ENCODE data around the gene RNF112.

The RNF112 gene

DNA sequence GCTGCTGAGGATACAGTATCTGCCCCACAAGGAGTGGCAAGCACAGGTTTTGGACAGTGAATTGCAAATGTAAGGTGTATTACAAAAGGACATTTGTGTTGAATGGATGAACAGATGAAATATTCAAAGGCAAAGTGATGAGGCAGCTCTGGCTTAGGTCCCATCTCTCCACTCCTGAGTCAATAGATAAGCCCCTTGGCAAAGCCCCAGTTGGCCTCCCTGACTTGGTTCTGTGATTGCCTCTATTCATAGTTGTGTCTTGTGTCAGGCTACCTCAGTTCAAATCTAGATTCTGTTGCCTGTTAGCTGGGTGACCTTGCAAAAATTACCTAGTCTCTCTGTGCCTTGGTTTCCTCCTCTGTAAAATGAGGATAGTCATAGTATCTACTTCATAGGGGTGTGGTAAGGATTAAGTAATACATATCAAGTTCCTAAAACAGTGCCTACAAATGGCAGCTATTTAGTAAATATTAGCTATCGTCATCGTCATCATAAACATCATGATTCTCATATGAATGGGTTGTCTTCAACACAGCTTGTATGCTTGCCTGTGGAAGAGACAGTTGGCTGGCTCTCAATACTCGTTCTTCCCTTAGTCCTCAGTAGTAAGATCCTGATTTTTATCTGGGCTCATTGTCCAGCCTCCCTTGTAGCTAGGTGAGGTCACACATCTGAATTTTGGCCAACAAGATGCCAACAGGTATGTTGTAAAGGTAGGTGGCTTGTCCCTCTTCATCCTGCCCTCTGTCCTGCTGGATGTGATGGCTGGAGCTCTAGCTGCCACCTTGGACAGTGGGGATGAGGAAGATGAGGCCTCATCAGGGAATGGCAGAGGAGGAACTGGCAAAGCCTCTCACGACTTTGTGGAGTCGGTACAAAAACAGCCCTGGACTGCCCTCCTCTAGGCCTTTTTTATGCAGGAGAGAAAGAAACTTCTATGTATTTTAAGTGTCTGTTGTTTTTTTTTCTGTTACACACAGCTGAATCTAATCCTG lies 21.9 kb upstream of the RNF112 start:
- DNase-seq = no peak

DNA sequence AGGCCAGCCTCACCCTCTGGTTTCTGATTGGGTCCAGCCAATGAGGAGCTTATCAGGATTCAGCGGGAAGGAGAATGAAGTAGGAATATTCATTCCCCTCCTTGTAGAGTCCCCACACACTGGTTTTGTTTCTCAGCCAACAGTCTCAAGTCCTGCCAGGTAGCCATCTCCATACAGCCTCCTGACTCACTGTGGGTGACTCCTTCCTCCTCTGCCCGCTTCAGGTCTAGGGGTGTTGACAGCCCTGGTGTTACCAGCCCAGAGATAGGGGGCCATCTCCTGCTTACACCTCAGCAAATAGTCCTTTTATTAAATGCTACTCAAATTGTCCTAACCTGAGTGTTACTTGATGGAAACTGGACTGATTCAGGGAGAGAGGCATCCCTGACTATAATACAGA lies 20.1 kb upstream of the RNF112 start:
- DNase-seq = no peak

DNA sequence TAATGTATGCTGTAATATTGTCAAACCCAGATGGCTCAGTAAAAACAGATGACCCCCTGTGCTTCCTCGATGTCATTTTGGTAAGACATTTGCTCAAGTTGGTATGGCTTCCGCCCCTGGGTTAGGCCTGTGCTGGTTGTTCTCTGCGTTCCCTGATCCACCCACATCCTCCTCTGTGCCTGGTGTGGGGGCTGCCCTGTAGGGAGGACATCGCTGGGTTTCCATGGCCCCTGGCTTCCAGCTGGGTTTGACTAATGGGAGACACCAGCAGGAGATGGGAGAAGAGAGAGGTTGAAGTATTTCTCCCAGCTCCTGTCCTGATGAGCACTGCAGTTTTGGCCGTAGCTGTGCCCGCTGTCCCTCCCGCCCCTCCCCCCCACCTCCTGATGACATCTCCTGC lies 19.6 kb upstream of the RNF112 start:
- DNase-seq = no peak

DNA sequence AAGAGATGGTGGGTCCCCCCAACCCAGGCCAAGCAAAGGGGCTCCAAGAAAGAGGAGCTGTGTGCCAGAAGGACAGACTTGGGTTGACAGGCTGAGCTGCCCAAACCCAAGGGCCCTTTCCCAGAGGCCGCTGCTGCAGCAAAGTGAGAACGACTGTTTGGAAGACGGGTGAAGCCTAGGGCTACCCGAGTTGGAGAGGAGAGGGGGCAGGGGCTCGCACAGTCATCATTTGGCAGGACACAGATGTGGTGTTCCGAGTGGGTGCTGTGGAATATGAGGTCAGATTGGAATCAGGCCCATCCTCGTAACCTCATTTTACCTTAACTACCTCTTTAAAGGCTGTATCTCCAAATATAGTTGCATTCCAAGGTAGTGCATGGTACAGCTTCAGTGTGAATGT lies 18.7 kb upstream of the RNF112 start:
- DNase-seq = no peak

DNA sequence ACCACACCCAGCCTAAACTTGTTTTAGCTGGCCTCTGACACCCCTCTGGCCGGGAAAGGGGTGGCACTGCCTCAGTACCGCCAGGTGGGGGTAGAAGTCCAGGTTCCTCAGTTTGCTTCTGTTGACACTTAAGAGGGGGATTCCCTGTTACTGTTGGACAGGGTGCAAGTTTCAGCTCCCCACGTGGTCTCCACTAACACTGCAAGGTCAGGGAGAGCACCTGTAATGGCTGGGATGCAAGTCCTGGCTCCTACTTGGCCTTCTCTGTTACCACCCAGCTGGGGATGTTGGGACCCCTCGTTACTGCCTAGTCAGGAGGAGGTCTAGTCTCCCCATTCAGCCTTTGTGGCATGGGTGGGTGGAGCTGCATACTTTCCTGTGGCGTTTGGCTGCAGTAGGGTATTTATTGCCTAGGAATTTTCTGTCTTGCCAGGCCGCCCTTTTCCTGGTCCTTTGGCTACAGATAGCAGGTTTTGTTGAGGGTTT lies 13.4 kb upstream of the RNF112 start:
- DNase-seq = no peak

DNA sequence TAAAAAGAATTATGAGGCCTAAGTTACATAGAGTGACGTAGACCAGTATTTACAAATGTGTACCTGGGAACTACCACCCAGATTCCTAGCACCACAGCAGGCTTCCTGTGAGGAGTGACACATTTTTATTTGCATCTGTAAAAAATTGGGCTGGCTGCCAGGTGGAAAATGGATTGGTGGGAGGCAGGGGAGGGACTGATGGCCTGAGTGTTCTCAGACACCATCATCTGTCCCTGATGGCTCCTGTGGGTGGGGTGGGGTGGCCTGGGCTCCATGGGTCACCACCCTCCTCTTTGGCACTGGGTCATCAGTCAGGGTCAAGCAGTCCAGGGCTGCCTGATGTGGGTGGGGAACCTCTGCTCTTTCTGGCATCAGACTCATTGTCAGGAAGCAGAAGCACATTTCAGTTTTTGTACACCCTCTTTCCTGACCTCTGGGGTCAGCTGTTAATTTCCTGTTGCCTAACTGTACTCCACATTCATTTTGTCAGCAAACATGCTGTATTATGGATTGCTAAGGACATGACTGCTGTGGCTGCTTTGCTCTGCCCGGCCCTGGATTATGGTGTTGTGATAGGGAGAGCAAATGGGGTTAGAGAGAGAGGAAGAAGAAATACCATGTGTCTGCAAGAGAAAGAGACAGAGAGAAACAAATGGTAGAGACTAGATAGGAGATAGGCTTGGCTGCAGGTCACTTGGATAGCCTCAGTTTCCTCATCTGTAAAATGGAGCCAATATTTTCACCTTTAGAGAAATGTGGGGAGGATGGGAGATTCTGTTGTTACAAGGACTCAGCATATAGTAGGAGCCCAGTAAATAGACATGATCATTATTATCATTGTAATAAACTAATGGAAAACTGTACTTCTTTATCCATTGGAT lies 12.5 kb upstream of the RNF112 start:
- DNase-seq = no peak

DNA sequence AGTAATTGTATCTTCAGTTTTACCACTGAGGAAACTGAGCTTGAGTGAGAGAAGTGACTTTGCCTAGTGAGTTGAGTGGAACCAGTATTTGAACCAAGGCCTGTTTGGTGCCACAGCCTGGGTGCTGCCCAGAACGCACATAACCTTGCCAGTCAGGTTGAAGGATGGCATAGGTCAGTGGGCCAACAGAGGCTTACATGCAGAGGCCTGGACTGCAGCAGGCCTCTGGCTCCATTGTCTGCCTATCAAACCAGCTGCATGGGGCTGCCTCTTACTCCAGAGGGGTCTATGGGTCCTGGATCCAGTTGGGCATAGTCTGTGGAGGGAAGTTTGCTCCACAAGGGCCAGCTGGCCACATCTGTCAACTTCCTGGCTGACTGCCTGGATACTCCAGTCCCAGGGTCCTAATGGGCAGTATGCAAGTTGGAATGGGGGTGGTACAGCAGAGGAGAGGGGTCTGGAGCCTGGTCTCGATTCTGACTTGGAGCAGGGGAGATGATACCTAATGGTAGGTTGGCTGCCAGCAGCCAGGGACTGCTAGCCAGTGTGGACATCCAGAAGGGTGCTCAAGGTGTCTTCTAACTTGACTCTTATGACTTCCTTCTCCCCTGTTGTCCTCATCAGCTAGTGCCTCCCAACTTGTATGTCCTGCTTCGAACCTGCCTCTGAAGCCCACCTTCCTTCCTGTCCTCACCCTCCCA lies 11.1 kb upstream of the RNF112 start:
- DNase-seq = no peak

DNA sequence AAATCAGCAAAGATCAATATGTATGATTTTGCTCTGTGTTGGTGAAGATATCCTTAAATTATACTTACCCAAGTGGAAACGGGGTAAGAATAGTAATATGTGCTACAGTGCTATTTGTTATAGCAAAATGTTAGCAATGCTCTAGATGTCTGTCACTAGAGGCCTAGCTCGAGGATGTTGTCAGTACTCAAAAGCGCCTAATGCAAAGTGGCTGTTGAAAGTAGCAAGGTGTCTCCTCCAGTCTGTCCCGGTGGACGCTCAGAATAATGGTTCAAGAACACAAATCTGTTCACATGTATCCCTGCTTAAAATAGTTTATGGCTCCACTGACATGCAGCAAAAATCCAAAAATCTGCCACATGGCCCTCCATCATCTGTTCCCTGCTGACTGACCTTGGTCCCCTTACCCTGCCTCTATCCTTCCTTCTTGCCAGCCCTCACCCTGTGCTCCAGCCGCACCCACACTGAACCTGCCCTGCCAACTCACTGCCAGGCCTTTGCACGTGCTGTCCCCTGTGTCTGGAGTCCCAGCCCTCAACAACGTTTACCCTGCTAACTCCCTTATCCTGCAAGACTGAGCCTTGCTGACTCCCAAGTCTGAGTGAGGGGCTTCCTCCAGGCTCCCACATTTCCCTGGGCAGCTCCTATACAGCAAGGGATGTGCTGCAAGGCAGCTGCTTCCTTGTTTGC lies 9.6 kb upstream of the RNF112 start:
- DNase-seq = no peak

DNA sequence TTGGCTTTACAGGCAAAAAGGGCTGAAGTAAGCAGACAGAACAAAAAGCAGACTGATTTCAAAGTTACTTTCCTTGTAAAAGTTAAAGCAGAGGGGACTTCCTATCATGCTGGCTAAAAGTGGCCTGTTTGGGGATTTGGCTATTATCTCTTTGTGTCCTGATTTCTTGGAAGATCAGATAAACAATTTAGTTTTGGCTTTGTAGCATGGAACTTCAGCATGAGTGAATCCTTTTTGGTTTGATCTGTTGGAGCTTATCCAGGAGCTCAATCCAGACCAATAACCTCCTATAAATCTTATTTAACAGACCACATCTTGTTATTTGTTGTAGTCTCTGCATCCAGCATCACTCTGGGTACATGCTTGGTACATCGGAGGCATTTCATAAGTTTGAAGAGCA lies 8.9 kb upstream of the RNF112 start:
- no peak for DNase-seq

DNA sequence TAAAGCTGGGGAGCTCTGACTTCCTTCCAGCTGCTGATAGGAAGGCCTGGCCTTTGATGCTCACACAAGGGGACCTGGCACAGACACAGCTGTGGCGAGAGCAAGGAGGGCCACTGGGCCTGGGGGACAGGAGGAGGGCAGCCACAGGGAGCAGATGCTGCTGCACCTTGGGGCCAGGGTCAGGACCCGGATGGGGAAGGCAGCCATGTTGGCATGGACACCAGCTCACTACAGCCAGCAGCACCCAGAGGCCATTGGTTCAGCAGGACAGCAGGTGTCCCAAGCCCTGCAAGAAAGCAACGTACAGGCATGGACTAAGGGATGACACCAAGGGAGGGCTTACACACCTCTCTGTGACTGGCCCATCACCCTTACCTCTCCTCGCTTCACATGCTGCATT lies 8.0 kb upstream of the RNF112 start:
- no peak for DNase-seq

DNA sequence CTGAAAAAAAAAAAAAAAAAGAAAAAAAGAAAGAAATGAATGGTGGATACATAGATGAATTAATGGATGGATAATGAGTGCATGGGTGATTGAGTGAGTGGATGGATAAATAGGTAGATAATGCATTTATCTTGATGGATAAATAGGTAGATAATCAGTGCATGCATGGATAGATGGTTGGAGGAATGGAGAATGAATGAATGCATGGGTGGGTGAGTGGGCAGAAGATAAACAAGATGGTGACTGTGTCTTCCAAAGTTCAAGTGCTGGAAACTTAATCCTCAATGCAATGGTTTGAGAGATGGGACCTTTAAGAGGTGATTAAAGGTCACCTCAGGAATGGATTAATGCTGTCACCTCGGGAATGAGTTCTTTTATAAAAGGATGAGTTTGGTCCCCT lies 6.8 kb upstream of the RNF112 start:
- DNase-seq = no peak

DNA sequence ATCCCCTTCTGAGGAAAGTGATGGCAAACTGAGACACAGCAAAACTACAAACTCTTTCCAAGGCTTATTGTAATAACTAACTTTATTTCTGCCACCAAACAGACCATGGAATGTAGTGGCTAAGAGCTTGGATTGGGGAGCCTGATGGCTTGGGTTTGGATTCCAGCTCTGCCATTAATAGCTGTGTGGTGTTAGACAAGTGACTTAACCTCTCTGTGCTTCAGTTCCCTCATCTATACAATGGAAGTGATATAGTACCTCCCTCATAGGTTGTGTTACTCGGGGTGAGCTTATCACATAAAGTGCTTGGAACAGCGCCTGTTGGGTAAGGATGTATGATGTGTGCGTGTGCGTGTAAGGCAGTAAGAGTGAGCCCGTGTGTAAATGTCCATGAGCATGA lies 5.9 kb upstream of the RNF112 start:
- no peak for DNase-seq

DNA sequence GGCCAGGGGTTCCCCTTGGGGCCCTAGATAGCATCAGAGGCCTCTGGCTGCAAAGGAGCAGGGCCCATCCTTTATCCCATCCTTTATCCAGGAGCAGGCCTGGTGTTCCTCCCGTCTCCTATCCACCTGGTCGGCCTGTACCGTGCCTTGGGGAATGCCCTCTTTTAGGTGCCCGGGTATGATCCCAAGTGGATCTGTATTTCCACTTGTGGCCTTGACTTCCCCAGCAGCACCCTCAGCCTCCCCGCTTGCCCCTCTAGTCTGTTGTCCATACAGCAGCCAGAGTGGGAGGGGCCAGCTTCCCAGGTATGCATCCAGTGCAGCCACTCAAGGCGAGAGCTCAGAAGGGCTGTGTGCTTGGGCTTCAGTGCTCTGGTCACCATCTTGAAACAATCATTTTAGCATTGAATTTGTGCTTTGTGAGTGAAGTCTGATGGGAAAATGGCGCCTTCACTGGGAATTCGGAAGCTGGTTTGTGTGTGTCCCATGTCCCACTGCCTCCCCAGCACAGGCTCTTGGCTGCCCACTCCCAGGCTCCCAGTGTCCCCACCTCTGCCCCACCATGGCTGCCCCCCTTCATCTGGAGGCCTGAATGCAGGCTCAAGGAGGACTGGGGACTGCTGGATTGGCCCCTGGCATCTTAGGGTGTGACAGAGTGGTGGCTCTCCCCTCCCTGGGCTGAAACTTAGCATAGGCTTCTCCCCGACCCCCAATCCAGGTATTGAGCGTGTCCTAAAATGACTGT lies 3.3 kb upstream of the RNF112 start:
- no peak for DNase-seq

DNA sequence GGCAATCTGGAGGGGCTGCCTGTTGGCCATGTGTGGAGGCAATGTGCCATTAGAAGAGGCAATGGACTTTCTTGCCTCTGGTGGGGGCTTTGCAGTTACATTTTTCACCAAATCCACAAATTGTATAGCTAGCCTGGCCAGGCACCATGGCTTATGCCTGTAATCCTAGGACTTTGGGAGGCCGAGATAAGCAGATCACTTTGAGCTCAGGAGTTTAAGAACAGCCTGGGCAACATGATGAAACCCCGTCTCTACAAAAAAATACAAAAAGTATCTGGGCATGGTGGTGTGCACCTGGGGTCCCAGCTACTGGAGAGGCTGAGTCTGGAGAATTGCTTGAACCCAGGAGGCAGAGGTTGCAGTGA lies 2.7 kb upstream of the RNF112 start:
- no peak for DNase-seq

DNA sequence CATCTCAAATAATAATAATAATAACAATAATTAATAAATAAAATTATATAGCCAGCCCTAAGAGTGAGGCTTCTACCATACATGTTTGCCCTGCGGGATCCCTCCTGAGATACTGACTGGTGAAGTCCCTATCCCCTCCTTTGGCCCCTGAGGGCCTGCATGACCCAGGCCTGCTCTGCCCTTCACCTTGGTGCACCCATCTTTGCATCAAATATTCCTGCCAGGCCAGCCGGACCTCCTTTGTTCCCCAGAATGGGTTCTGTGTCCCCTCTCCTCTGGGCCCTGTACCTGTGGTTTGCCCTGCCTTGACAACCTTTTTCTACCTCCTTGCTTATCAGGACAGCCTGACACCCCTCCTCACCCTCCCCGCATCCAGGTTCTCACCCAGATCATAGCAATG lies 2.0 kb upstream of the RNF112 start:
- no peak for DNase-seq

DNA sequence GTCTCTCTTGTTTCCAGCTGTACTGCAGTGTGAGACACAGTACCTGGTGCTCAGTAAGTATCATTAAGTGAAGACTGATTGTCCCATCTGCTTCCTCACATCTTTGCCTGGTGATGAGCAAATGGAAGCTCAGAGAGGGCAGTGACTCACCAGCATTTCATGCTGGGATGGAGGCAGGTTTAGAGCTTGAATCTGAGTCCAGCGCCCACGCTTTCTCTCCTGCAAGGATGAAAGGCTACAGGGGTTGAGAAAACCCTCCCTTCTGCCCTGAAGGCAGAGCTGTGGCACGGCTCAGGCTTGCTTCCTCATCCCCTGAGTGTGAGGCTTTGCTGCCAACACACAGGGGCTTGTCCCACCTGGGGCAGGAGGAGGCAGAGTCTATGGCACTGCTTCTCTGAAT lies 1.5 kb upstream of the RNF112 start:
- DNase-seq = no peak

DNA sequence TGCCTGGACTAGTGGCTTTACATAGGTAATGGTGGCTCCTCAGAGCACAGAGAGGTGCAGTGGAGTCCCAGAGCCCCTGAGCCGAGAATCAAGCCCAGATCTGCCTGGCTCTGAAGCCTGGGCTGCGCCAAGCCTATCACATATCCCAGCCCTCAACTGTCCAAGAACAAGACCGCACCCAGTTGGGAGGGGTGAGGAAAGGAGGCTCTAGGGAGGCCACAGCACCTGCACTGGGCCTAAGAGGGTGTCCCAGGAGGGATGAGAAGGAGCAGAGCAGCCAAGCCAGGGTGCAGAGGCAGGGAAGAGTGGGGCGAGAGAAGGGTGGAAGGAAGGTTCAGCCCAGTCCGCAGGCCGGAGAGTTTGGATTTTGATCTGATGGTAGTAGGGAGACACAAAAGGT lies 941 bp upstream of the RNF112 start:
- no peak for DNase-seq

DNA sequence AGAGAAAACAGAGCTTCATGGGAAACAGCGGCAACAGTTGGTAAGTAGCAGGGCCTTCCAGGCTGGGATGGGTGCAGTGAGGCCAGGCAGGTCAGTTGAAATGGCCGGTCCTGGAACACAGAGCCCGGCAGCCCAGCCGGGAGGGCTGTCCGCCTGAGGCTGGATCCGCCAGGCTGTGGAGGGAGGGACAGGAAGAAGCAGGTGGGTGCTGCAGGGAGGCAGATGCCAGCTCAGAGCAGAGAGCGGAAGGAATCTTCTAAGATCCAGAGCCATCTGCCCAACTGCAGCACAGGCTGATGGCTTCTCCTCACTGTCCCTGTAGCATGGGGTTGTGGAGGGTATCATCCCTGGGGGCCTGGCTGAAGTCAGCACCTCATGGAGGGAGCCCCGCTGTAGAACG lies 599 bp downstream of the RNF112 start:
- DNase-seq = no peak

DNA sequence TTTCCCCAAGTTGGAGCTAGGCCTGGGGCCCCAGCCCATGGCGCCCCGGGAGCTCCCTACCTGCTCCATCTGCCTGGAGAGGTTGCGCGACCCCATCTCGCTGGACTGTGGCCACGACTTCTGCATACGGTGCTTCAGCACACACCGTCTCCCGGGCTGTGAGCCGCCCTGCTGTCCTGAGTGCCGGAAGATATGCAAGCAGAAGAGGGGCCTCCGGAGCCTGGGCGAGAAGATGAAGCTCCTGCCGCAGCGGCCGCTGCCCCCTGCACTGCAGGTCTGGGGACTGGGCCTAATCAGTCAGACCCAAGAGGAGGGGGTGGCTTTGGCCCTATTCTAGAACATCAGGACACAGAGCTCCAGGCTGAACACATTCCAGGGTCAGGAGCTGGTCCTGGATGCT lies 1.5 kb downstream of the RNF112 start:
- DNase-seq = no peak

DNA sequence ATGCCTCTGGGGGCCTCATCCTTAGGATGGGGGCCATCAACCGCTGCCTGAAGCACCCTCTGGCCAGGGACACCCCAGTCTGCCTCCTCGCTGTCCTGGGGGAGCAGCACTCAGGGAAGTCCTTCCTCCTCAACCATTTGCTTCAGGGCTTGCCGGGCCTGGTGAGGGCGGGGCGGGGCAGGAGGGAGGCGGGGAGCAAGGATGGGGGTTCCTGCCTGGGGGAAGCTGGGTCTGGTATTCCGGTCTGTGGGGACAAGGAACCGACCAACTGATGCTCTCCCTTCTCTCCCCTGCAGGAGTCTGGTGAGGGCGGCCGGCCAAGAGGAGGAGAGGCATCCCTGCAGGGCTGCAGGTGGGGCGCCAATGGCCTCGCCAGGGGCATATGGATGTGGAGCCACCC lies 2.0 kb downstream of the RNF112 start:
- DNase-seq = no peak

DNA sequence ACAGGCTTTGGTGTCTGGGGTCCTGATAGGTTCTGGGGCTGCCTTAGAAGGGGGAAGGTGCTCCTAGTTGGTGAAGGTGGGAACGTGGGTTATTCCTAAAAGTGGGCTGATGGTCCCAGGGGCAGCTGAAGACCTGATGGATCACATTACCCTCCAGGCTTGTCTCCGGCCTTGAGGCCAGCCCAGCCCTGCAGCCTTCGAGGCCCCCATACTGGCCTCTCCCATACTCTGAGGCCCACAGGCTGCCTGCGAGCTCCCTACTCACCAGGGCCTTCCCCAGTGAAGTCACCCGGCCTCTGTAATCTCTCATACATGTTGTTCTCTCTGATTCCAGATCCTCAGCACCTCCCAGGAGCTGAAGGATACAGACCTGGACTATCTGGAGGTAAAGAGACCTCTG lies 2.7 kb downstream of the RNF112 start:
- DNase-seq = no peak
